ENCODE results near the gene FLRT1.

The FLRT1 gene

DNA sequence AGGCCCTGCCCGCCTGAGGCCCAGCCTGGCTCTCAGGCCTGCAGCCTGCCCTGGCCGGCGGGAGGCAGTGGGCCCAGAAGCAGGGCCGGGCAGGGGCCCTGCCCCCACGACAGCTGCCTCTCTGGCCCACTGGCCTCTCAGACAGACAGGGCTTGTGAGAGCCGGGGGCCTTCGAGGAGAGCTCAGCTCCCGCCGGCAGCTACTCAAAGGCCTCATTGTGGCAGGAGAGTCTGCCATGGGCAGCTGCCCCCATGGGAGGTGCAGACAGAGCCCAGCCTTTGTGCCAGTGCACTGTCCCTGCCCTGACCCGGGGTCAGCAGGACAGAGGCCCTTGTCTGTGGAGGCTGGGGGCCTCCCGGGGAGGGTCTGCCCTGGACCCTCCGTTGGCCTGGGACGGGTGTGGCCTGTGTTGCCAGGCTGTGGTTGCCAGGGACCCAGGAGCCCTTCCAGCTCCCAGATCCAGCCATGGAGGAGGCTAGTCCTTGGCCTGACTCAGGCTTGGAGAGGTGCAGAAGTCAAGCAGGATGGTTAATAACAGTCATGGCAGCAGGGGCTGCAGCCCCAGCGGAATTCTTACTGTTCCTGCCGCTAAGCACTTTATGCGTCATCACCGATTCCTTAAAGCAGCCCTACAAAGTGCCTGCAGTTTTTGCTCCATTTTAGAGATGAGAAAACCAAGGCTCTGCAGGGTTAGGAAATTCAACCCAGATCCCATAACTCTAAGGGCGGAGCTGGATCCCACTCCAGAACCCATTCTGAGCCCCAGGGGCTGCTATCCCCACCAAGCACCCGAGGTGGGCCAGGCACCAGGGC is 12.5 kb downstream of the FLRT1 start:
- H3K4me3 ChIP-seq (replicated peaks; ENCODE audit: insufficient read depth, low read length): no peak overlapping the region
- H3K27ac ChIP-seq (replicated peaks): peak overlapping the region; percentile 12; the same call in 1 of the 2 replicates
- H3K27me3 ChIP-seq (ENCODE audit: insufficient read depth, poor library complexity, severe bottlenecking): no peaks in the 10 kb centered on the region
- no peak for TF ChIP-seq SPI1 (IDR thresholded peaks at IDR 0.05; ENCODE audit: borderline replicate concordance, low read depth)
- TF ChIP-seq POLR2AphosphoS5 (IDR thresholded peaks at IDR 0.05; ENCODE audit: low read depth): no peak
- TF ChIP-seq, protein P1, sequence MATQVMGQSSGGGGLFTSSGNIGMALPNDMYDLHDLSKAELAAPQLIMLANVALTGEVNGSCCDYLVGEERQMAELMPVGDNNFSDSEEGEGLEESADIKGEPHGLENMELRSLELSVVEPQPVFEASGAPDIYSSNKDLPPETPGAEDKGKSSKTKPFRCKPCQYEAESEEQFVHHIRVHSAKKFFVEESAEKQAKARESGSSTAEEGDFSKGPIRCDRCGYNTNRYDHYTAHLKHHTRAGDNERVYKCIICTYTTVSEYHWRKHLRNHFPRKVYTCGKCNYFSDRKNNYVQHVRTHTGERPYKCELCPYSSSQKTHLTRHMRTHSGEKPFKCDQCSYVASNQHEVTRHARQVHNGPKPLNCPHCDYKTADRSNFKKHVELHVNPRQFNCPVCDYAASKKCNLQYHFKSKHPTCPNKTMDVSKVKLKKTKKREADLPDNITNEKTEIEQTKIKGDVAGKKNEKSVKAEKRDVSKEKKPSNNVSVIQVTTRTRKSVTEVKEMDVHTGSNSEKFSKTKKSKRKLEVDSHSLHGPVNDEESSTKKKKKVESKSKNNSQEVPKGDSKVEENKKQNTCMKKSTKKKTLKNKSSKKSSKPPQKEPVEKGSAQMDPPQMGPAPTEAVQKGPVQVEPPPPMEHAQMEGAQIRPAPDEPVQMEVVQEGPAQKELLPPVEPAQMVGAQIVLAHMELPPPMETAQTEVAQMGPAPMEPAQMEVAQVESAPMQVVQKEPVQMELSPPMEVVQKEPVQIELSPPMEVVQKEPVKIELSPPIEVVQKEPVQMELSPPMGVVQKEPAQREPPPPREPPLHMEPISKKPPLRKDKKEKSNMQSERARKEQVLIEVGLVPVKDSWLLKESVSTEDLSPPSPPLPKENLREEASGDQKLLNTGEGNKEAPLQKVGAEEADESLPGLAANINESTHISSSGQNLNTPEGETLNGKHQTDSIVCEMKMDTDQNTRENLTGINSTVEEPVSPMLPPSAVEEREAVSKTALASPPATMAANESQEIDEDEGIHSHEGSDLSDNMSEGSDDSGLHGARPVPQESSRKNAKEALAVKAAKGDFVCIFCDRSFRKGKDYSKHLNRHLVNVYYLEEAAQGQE (IDR thresholded peaks at IDR 0.05; ENCODE audit: insufficient replicate concordance, low read depth): no peak
- TF ChIP-seq, protein P2, sequence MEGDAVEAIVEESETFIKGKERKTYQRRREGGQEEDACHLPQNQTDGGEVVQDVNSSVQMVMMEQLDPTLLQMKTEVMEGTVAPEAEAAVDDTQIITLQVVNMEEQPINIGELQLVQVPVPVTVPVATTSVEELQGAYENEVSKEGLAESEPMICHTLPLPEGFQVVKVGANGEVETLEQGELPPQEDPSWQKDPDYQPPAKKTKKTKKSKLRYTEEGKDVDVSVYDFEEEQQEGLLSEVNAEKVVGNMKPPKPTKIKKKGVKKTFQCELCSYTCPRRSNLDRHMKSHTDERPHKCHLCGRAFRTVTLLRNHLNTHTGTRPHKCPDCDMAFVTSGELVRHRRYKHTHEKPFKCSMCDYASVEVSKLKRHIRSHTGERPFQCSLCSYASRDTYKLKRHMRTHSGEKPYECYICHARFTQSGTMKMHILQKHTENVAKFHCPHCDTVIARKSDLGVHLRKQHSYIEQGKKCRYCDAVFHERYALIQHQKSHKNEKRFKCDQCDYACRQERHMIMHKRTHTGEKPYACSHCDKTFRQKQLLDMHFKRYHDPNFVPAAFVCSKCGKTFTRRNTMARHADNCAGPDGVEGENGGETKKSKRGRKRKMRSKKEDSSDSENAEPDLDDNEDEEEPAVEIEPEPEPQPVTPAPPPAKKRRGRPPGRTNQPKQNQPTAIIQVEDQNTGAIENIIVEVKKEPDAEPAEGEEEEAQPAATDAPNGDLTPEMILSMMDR (IDR thresholded peaks at IDR 0.05; ENCODE audit: insufficient read depth, low read length): no peak
- no peak for TF ChIP-seq GABPA (IDR thresholded peaks at IDR 0.05; ENCODE audit: low read depth)
- no peak for DNase-seq (ENCODE audit: low read depth in 1 of 2, low spot score in 1 of 2)

DNA sequence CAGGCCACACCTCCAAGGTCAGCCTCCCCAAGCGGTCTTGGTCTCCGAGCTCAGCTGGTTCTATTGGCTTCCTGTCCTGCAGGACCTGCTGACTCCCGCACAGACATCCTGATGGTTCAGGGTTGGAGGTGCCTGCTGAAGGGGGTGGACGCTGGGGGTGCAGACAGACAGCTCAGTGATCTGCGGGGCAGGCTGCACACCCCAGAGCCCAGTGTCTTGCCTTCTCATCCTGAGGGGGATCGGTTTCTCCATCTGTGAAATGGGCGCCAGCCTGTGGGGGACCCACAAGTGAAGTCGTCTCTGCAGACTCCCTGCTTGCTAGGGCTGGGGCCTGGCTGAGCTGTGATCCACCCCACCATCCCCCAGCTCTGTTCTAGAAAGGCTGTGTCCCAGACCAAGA is 13.8 kb downstream of the FLRT1 start:
- Histone ChIP-seq H3K4me3 (replicated peaks; ENCODE audit: insufficient read depth, low read length) (no peak overlapping the region), H3K27me3 (ENCODE audit: insufficient read depth, poor library complexity, severe bottlenecking) (no peaks in the 10 kb centered on the region), H3K27ac (replicated peaks) (no peak overlapping the region)
- no peak for DNase-seq (ENCODE audit: low read depth in 1 of 2, low spot score in 1 of 2)
- no peak for TF ChIP-seq GABPA (IDR thresholded peaks at IDR 0.05; ENCODE audit: low read depth)
- no peak for TF ChIP-seq SPI1 (IDR thresholded peaks at IDR 0.05; ENCODE audit: borderline replicate concordance, low read depth)
- TF ChIP-seq, protein P1 (IDR thresholded peaks at IDR 0.05; ENCODE audit: insufficient replicate concordance, low read depth): no peak
- no peak for TF ChIP-seq POLR2AphosphoS5 (IDR thresholded peaks at IDR 0.05; ENCODE audit: low read depth)
- TF ChIP-seq, protein P2 (IDR thresholded peaks at IDR 0.05; ENCODE audit: insufficient read depth, low read length): no peak

DNA sequence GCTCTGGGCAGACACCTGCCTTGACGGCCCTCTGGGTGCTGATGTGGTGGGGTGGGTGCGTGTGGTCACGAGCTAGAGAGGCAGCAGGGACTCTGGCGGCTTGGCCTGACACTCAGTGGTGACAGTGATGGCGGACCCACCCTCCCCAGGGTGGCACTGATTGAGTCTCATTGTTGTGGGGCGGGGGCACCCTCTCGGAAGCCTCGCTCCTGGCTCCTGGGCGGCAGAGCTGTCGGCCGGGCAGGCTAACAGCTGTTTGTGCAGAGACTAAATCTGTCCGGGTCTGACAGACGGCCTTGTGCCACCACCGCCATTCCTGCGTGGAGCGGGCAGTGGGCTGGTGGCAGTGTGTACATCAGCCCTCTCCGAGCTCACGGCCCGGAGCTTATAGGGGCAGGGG is 15.6 kb downstream of the FLRT1 start:
- Histone ChIP-seq H3K27ac (replicated peaks) (no peak overlapping the region), H3K27me3 (ENCODE audit: insufficient read depth, poor library complexity, severe bottlenecking) (no peaks in the 10 kb centered on the region), H3K4me3 (replicated peaks; ENCODE audit: insufficient read depth, low read length) (no peak overlapping the region)
- no peak for DNase-seq (ENCODE audit: low read depth in 1 of 2, low spot score in 1 of 2)
- TF ChIP-seq POLR2AphosphoS5 (IDR thresholded peaks at IDR 0.05; ENCODE audit: low read depth) (no peak), GABPA (IDR thresholded peaks at IDR 0.05; ENCODE audit: low read depth) (no peak), SPI1 (IDR thresholded peaks at IDR 0.05; ENCODE audit: borderline replicate concordance, low read depth) (no peak)
- TF ChIP-seq, protein P1 (IDR thresholded peaks at IDR 0.05; ENCODE audit: insufficient replicate concordance, low read depth): no peak
- TF ChIP-seq, protein P2 (IDR thresholded peaks at IDR 0.05; ENCODE audit: insufficient read depth, low read length): no peak
